Activated CD4-positive, alpha-beta T cell treated with anti-CD3 and anti-CD28 coated beads for 36 hours (primary cell): Measurements from ENCODE around the gene DMRTB1. TPM values are rescaled to one million over a fixed set of nuclear protein-coding genes. Genes with fewer than 3 reads are reported as not detected.

ENCODE experiments used
- ATAC-seq: fragments of 200-7000 bp; cut with Tn5 transposase; one replicate; pipeline ENCODE4 v1.10.0; 2021; ENCODE audit warnings: mild to moderate bottlenecking, moderate library complexity
- CTCF ChIA-PET: fragments of 350-600 bp; sonication (Branson Sonifier 250); formaldehyde crosslinking; loops from one replicate; lab custom pipeline; 2021; ENCODE audit warnings: antibody characterized with exemption; lab: Charles Lee
- POLR2A ChIA-PET: fragments of 350-600 bp; sonication (Branson Sonifier 250); formaldehyde crosslinking; loops from one replicate; lab custom pipeline; 2021; ENCODE audit warnings: antibody characterized with exemption, inconsistent platforms; lab: Charles Lee
- DNase-seq: peaks from one replicate; pipeline ENCODE4 v3.0.0-alpha.2; 2020
- H3K27ac Mint-ChIP-seq: one replicate; pipeline ENCODE4 v1.8.0; 2021; ENCODE audit warnings: mixed read lengths
- H3K27me3 Mint-ChIP-seq: one replicate; pipeline ENCODE4 v1.8.0; 2021; ENCODE audit warnings: mixed read lengths
- H3K36me3 Mint-ChIP-seq: one replicate; pipeline ENCODE4 v1.8.0; 2021; ENCODE audit warnings: low read depth, mixed read lengths
- H3K4me1 Mint-ChIP-seq: one replicate; pipeline ENCODE4 v1.8.0; 2021; ENCODE audit warnings: mixed read lengths
- H3K4me3 Mint-ChIP-seq: one replicate; pipeline ENCODE4 v1.8.0; 2021; ENCODE audit warnings: mild to moderate bottlenecking, moderate library complexity, mixed read lengths
- H3K9me3 Mint-ChIP-seq: one replicate; pipeline ENCODE4 v1.8.0; 2021; ENCODE audit warnings: low read depth, mixed read lengths
- intact Hi-C, 2 experiments: fragments of 100-400 bp; cut with DNase I in 1 of 2; cut with micrococcal nuclease in 1 of 2; formaldehyde crosslinking; loops; one replicate each; pipeline versions ENCODE4 v1.14.2 to v1.15.1; 2022 to 2024; cut with DNase I, micrococcal nuclease
- total RNA-seq, 2 experiments: library from RNA; stranded (reverse); gene quantifications; one replicate each; pipeline ENCODE4 v1.2.3, GENCODE V29; 2021

The DMRTB1 gene
- total RNA-seq: under 1 TPM; 0.23 to 0.25 TPM

DNA sequence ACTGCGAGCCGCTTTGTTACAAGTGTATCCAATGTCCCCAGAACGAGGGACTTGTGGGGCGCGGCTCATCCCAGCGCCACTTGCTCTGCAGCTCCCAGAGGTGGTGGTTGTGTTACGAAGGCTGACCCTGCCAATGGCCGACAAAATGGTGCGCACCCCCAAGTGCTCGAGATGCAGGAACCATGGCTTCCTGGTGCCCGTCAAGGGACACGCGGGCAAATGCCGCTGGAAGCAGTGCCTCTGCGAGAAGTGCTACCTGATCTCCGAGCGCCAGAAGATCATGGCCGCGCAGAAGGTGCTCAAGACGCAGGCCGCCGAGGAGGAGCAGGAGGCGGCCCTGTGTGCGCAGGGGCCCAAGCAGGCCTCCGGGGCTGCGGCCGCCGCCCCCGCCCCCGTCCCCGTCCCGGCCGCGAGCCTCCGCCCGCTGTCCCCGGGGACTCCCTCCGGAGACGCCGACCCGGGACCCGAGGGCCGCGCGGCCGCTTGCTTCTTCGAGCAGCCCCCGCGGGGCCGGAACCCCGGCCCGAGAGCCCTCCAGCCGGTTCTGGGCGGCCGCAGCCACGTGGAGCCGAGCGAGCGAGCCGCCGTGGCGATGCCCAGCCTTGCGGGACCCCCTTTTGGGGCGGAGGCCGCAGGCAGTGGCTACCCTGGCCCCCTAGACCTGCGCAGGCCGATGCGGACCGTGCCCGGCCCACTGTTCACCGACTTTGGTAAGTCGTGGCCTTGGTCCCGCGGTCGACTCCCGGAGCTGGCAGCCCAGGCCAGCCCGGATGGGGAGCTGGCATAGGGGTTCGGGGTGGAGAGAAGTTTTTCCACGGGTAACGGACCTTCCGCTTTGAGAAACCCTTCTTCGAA, at the start of gene DMRTB1:
Gene DMRTB1 (plus strand): TSS at position 79 of the 855 bp plus-strand sequence. CDS start 55 bp downstream, at position 134.
- Mint-ChIP-seq H3K27me3 (peaks cover 2% of the 10 kb centered on the region), H3K4me1 (no peaks in the 10 kb centered on the region), H3K4me3 (no peak within 1 kb of the TSS), H3K27ac (no peak within 1 kb of the TSS), H3K36me3 (no peaks in the 10 kb centered on the region), H3K9me3 (no peaks in the 10 kb centered on the region)
- ChIA-PET POLR2A (no interaction called here), CTCF (interaction anchor here (0.6 kb wide), 1 partner anchor 530 kb away, joined by 3 read pairs; no protein-coding TSS in a partner anchor)
- intact Hi-C loops: no loop called here
- DNase-seq (no peak), ATAC-seq (no peak)

DNA sequence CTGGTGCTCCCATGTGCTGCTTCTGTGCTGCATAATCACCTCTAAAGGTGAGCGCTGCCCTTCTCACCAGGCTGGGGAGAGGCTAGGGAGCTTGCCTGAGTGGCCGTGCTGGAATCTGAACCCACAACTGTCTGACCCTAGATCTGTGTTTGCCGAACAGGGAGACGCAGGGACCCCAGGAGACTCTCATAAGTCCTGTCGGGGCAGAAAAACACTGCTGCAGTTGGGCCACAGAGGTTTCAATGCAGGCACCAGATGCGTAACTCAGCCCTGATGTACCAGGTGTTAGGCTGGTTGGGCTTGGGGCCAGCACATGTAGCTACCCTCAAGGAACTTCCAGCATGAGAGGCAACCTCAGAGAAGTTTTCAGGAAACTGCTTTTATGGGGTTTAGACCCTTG, 49.5 kb upstream of the DMRTB1 start:
- CTCF ChIA-PET: interaction anchor here (0.7 to 1.4 kb wide), 3 partner anchors 16 to 79 kb away, joined by 3 to 4 read pairs (median 4); no protein-coding TSS in a partner anchor
- Mint-ChIP-seq H3K27me3 (no peaks in the 10 kb centered on the region), H3K4me3 (no peak overlapping the region), H3K36me3 (no peaks in the 10 kb centered on the region), H3K9me3 (no peaks in the 10 kb centered on the region), H3K27ac (no peak overlapping the region), H3K4me1 (peaks cover 41% of the 10 kb centered on the region)
- POLR2A ChIA-PET: no interaction called here
- intact Hi-C loops: no loop called here
- no peak for ATAC-seq
- no peak for DNase-seq

DNA sequence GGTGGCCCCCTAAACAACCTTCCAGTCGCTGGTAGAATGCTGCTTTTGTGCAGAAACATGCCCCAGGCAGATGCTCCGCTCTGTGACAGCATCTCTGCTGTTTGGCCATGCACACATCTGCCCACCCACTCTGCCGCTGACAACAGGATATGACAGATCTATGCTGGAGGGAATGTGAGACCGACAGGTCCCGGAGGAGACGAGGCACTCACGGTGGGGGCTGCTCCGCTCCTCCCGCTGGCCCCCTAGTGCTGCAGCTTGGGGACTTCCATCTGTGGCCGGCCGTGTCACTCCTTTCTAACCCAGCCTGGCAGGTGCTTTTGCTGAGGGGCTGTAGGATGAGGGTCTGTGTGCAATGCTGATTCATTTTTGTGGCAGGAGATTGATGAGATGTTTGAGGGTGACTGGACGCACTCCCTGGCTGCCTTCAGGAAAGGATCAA, 49.1 kb upstream of the DMRTB1 start:
- H3K27ac Mint-ChIP-seq: no peak overlapping the region
- ATAC-seq: no peak
- CTCF ChIA-PET: interaction anchor here (0.8 kb wide), 1 partner anchor 16 kb away, joined by 4 read pairs; no protein-coding TSS in a partner anchor

DNA sequence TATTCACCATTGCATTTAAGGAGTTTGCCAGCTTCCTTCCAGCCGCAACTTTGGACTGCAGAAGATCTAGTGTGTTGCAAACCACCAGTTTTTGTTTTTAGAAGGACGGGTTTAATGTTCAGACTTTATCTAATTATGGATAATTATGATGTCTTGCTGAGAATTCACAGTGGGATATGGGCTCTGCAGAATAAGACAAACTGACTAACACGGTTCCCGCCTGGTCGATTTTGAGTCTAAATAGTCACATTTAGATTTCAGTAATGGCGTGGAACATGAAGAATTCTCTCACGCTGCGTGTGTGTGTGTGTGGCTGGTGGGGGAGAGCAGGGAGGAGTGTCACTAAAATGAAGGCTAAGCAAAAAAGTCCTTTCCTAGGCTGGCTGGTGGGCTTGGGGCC, 48.5 kb upstream of the DMRTB1 start:
- no peaks in the 10 kb centered on the region for H3K9me3 Mint-ChIP-seq
- DNase-seq (no peak), ATAC-seq (no peak)
- H3K4me3 Mint-ChIP-seq: no peak overlapping the region
- no peaks in the 10 kb centered on the region for H3K36me3 Mint-ChIP-seq
- ChIA-PET CTCF (interaction anchor here (0.8 kb wide), 1 partner anchor 17 kb away, joined by 4 read pairs; no protein-coding TSS in a partner anchor), POLR2A (no interaction called here)
- H3K4me1 Mint-ChIP-seq: peaks cover 43% of the 10 kb centered on the region
- H3K27ac Mint-ChIP-seq: peak overlapping the region; percentile 2
- no peaks in the 10 kb centered on the region for H3K27me3 Mint-ChIP-seq
- intact Hi-C loops: no loop called here

More for the DNA sequence above, 49.1 kb upstream of the DMRTB1 start:
- DNase-seq: peak; percentile 28
- Mint-ChIP-seq H3K36me3 (no peaks in the 10 kb centered on the region), H3K9me3 (no peaks in the 10 kb centered on the region), H3K27me3 (no peaks in the 10 kb centered on the region), H3K4me1 (peaks cover 43% of the 10 kb centered on the region), H3K4me3 (no peak overlapping the region)
- POLR2A ChIA-PET: no interaction called here
- intact Hi-C loops: no loop called here

DNA sequence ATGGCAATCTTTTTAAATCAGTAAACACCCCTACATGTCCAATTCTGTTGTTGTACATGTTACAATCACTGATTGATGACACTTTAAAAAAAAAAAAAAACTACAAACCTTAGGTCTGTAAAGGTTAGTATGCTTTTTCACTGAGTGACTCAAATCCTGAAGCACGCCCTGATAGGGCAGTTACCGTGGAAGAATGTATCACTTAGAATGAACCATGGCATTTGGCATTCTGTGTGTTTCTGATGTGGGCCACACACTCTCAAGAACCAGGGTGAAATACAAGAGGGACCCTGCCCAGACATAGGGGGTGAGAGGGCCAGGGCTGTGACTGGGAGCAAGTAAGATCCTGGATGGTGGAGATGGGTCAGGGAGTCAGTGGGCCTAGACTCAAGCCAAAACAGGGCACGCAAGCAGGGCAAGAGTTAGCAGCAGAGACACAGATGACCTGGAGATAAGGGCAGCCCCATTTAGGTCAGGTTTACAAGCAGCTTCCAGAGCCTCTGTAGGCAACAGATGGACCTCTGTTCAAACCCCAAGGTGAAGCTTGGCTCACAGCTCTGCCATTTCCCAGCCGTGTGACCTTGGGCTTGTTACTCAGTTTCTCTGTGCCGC, 47.6 kb upstream of the DMRTB1 start:
- H3K36me3 Mint-ChIP-seq: no peaks in the 10 kb centered on the region
- POLR2A ChIA-PET: no interaction called here
- DNase-seq (peak; percentile 44), ATAC-seq (peak; percentile 43)
- H3K4me3 Mint-ChIP-seq: no peak overlapping the region
- peak overlapping the region; percentile 88 for H3K27ac Mint-ChIP-seq
- CTCF ChIA-PET: no interaction called here
- H3K4me1 Mint-ChIP-seq: peaks cover 43% of the 10 kb centered on the region
- H3K27me3 Mint-ChIP-seq: no peaks in the 10 kb centered on the region
- intact Hi-C loops: no loop called here
- no peaks in the 10 kb centered on the region for H3K9me3 Mint-ChIP-seq

DNA sequence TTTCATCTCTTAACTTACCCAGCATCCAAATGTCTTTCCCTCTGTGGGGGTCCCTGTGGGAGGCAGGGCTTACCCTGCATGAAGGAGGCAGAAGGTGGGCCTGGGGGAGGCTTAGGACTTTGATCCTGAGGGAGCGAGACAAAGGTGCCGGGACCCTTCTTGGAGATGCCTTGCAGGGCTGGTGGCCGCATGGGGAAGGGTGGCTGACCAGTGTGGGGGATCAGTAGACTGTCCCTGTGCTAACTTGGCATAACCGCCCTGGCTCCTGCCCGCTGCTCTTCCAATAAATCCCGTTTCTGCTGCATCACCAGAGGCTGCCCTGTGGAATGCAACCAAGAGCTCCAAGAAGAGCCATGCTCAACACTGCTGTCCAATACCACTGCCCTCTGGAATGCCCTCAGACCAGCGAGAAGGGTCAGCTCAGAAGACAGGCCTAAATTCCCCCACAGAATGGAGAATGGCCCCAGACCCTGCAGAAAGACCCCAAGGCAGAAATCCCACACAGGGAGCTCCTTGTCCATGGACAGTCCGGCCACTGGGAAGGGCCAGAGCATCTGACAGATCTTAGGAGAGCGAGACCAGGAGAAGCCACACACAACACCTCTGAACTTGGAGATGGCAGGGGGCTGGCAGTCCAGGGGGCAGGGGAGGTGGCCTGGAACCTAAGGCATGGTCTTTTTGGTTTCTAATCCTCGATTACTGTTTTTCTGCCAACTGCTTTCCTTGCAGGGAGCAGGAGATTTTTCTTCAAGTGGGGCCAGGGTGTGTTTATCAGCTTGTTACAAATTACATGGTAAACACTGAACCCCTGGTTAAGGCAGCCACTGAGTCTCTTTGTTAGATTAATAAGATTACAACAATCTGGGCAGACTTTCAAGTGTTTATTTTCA, 46.7 kb upstream of the DMRTB1 start:
- H3K36me3 Mint-ChIP-seq: no peaks in the 10 kb centered on the region
- no peak for DNase-seq
- no peaks in the 10 kb centered on the region for H3K9me3 Mint-ChIP-seq
- ChIA-PET POLR2A (interaction anchor here (0.6 kb wide), 1 partner anchor 1268 kb away, joined by 3 read pairs; no protein-coding TSS in a partner anchor), CTCF (interaction anchor here (0.7 to 1.6 kb wide), 4 partner anchors 19 to 253 kb away, joined by 3 to 4 read pairs (median 4); no protein-coding TSS in a partner anchor)
- H3K4me1 Mint-ChIP-seq: peaks cover 48% of the 10 kb centered on the region
- H3K4me3 Mint-ChIP-seq: no peak overlapping the region
- peak overlapping the region; percentile 88 for H3K27ac Mint-ChIP-seq
- no peaks in the 10 kb centered on the region for H3K27me3 Mint-ChIP-seq
- no peak for ATAC-seq
- intact Hi-C loops: loop anchor here (1.0 kb wide), 3 partner anchors 86 to 533 kb away; partner anchors contain the start of genes CZIB (in 1 of the 2) and IFT25 (in 1 of the 2)

DNA sequence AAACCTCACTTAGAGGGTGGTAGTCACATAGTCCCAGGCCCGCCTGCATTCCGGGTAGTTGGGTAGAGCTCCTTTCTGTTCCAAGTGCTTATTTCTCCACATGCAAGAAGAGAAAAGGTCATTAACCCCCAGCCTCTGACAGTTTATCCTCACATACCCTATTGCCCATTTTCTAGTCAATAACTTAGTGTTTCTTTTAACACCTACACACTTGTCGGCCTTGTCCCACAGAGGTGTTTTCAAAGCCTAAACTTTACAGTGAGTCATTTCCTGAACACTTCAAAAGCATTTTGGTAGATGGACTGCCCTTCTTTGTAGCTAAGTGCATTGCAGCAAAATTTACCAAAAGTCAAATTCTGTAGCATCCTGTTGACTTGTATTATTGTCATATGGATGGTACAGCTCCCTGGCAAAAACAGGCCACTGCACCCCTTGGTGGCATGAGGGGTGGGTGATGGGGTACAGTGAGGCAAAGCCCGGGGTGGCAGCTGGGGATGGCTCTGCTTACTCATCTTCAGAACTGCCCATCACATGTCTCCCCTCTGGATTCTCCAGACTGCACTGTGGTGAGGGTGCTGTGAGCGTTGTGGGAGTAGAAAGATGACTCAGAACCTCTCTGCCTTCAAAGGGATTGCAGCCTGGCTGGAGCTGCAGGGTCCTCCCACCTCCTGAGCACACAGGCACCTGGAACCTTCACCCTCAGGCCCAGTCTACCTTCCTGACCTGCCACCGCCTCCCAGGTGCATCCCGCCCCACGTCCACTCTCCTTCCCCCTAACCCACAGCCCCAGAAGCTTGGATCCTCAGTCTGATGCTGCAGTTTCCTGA, 45.8 kb upstream of the DMRTB1 start:
- Mint-ChIP-seq H3K4me1 (peaks cover 48% of the 10 kb centered on the region), H3K27ac (peak overlapping the region; percentile 88), H3K27me3 (no peaks in the 10 kb centered on the region), H3K4me3 (peak overlapping the region; percentile 10), H3K9me3 (no peaks in the 10 kb centered on the region), H3K36me3 (no peaks in the 10 kb centered on the region)
- DNase-seq (peak; percentile 74), ATAC-seq (peak; percentile 89)
- intact Hi-C loops: loop anchor here (1.0 kb wide), 3 partner anchors 87 to 532 kb away; partner anchors contain the start of genes CZIB (in 1 of the 2) and IFT25 (in 1 of the 2)
- ChIA-PET CTCF (interaction anchor here (0.6 to 1.6 kb wide), 8 partner anchors 8 to 1547 kb away, joined by 3 to 6 read pairs (median 3); no protein-coding TSS in a partner anchor), POLR2A (interaction anchor here (0.6 to 0.8 kb wide), 2 partner anchors 16 to 1269 kb away, joined by 3 read pairs; no protein-coding TSS in a partner anchor)

DNA sequence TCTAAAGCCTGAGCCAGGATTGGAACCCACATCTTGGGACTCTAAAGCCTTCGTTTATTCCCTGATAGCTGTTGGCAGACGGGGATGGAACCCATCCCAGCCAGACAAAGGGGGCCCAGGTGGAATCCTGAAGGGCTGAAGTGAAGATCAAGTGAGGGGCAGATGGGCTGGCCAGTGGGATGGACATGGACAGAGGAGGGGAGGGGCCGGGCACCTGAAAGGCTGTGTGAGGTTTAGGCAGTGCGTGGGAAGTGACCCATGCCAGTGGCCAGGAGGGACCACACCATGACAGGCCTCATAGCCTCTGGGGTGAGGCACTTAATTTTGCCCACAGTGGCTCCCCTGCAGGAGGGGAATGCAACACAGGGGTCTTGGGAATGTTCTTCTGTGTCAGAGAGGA, 44.6 kb upstream of the DMRTB1 start:
- DNase-seq (no peak), ATAC-seq (no peak)
- intact Hi-C loops: no loop called here
- H3K27ac Mint-ChIP-seq: peak overlapping the region; percentile 26
- CTCF ChIA-PET: interaction anchor here (1.4 to 1.6 kb wide), 2 partner anchors 21 to 136 kb away, joined by 4 to 6 read pairs; no protein-coding TSS in a partner anchor
- no peaks in the 10 kb centered on the region for H3K27me3 Mint-ChIP-seq
- H3K4me3 Mint-ChIP-seq: no peak overlapping the region
- H3K36me3 Mint-ChIP-seq: no peaks in the 10 kb centered on the region
- no peaks in the 10 kb centered on the region for H3K9me3 Mint-ChIP-seq
- POLR2A ChIA-PET: no interaction called here
- peaks cover 48% of the 10 kb centered on the region for H3K4me1 Mint-ChIP-seq

DNA sequence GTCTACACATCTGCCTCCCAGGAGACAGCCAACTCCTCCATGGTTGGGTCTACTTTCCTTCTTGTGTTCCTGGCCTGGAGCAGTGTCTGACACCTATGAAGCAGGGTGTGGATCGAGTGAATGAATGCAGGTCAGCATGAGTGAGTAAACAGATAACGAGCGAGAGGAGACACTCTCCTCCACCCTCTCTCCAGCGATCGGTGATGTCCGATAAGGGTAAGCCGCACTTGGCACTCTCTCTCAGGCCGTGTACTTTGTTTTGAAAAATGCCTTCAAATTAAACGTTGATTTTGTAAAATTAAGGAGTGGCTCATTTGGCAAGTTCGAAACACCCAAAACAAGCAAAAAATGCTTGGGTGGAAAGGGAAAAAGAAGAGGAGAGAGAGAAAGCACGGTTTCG, 43.8 kb upstream of the DMRTB1 start:
- ATAC-seq: no peak
- ChIA-PET CTCF (no interaction called here), POLR2A (no interaction called here)
- H3K4me1 Mint-ChIP-seq: peaks cover 44% of the 10 kb centered on the region
- H3K36me3 Mint-ChIP-seq: no peaks in the 10 kb centered on the region
- DNase-seq: no peak
- H3K9me3 Mint-ChIP-seq: no peaks in the 10 kb centered on the region
- intact Hi-C loops: no loop called here
- no peak overlapping the region for H3K4me3 Mint-ChIP-seq
- no peaks in the 10 kb centered on the region for H3K27me3 Mint-ChIP-seq
- no peak overlapping the region for H3K27ac Mint-ChIP-seq

DNA sequence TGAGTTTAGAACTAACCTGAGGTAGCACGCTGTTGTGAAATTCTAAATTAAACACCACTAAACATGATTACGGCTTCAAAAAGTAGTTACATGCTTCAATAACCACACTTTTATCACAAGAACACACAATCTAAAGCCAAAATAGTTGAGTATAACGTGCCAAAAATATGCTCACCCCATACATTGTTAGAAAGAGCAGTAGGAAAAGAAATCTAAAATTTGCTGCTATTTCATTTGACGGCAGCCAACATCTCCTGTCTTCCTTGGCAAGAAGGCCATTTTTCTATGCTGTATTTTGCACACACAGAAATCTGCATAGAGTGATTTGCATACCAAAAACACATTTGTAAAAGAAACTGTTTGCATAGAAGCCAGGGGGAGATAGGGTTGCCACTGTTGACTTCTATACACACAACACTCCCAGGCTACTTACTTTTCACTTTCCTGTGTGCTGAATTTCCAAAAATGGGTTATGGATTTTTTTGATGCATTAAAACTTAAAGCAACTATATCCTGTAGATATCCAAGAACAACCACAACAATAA, 42.9 kb upstream of the DMRTB1 start:
- Mint-ChIP-seq H3K4me3 (no peak overlapping the region), H3K36me3 (no peaks in the 10 kb centered on the region), H3K4me1 (peaks cover 40% of the 10 kb centered on the region), H3K9me3 (peaks cover 2% of the 10 kb centered on the region), H3K27me3 (no peaks in the 10 kb centered on the region), H3K27ac (no peak overlapping the region)
- intact Hi-C loops: no loop called here
- CTCF ChIA-PET: no interaction called here
- DNase-seq (no peak), ATAC-seq (no peak)
- POLR2A ChIA-PET: no interaction called here
